Measurements from ENCODE around the gene PLCB2.
A peak's percentile ranks its signal among the peaks of the same experiment; 100 is the strongest.

The PLCB2 gene

GRCh38 chr15:40286794-40287193, 20.9 kb downstream of the PLCB2 start:
- DNase-seq: no peak

- DNase-seq: peak in 35 of 56 donors; percentile 18 to 76 (median 46)
Measured at GRCh38 chr15:40286061-40286532, 21.6 kb downstream of the PLCB2 start.

GRCh38 chr15:40285554-40286011, 22.2 kb downstream of the PLCB2 start:
- no peak for DNase-seq

- DNase-seq: no peak
Measured at GRCh38 chr15:40285151-40285550, 22.6 kb downstream of the PLCB2 start.

GRCh38 chr15:40283615-40284300, 24.0 kb downstream of the PLCB2 start:
- DNase-seq: peak in 4 of 56 donors; percentile 42 to 59 (median 51)

GRCh38 chr15:40282869-40283614, 24.7 kb downstream of the PLCB2 start, which contains the start of gene ANKRD63:
TSS of gene ANKRD63 (minus strand) at chr15:40283064. CDS start at chr15:40282586, 478 bp downstream.
- DNase-seq: peak in 24 of 56 donors; percentile 15 to 73 (median 50)

- peak in 4 of 56 donors; percentile 32 to 58 (median 52) for DNase-seq
Measured at GRCh38 chr15:40282147-40282868, 25.4 kb downstream of the PLCB2 start.

GRCh38 chr15:40281801-40282146, 26.0 kb downstream of the PLCB2 start:
- no peak for DNase-seq

- DNase-seq: no peak
Measured at GRCh38 chr15:40281057-40281800, 26.5 kb downstream of the PLCB2 start.

GRCh38 chr15:40280260-40281056, 27.3 kb downstream of the PLCB2 start:
- peak in 19 of 56 donors; percentile 18 to 62 (median 34) for DNase-seq

- peak in 47 of 56 donors; percentile 18 to 81 (median 46) for DNase-seq
Measured at GRCh38 chr15:40279437-40280141, 28.1 kb downstream of the PLCB2 start.

GRCh38 chr15:40278026-40278425, 29.7 kb downstream of the PLCB2 start:
- DNase-seq: peak in 1 of 56 donors; percentile 23

- no peak for DNase-seq
Measured at GRCh38 chr15:40277471-40277870, 30.3 kb downstream of the PLCB2 start.

- no peak for DNase-seq
Measured at GRCh38 chr15:40276927-40277326, 30.8 kb downstream of the PLCB2 start.

- DNase-seq: no peak
Measured at GRCh38 chr15:40275954-40276353, 31.8 kb downstream of the PLCB2 start.

- no peak for DNase-seq
Measured at GRCh38 chr15:40275523-40275922, 32.2 kb downstream of the PLCB2 start.

- DNase-seq: peak in 49 of 56 donors; percentile 14 to 85 (median 57)
Measured at GRCh38 chr15:40274350-40275274, 33.1 kb downstream of the PLCB2 start.

- DNase-seq: no peak
Measured at GRCh38 chr15:40273428-40273827, 34.3 kb downstream of the PLCB2 start.
